Gastrocnemius medialis (tissue), 4 donors: ENCODE data around the gene OGA.
A peak's percentile ranks its signal among the peaks of the same experiment; 100 is the strongest.

Experiments used
- POLR2A ChIP-seq, 2 donors: fragments of 450-650 bp; IDR thresholded peaks; one replicate each; pipeline ENCODE4 v1.6.1; 2017; ENCODE audit warnings: antibody characterized with exemption in 2 of 2, mild to moderate bottlenecking in 2 of 2, moderate library complexity in 2 of 2
- TF ChIP-seq, protein P1 (sequence below), 5 experiments: fragments of 450-650 bp in 3 of 5; fragments of 200-600 bp in 2 of 5; sonication (generic) in 2 of 5; IDR thresholded peaks in 4 of 5; conservative IDR thresholded peaks in 1 of 5; 1 replicate in 4 of 5; 2 replicates in 1 of 5; pipeline ENCODE4 v1.5.1; 2016 to 2019; ENCODE audit warnings: antibody characterized with exemption in 5 of 5, mild to moderate bottlenecking in 3 of 5, moderate library complexity in 3 of 5

- TF ChIP-seq, protein P1, sequence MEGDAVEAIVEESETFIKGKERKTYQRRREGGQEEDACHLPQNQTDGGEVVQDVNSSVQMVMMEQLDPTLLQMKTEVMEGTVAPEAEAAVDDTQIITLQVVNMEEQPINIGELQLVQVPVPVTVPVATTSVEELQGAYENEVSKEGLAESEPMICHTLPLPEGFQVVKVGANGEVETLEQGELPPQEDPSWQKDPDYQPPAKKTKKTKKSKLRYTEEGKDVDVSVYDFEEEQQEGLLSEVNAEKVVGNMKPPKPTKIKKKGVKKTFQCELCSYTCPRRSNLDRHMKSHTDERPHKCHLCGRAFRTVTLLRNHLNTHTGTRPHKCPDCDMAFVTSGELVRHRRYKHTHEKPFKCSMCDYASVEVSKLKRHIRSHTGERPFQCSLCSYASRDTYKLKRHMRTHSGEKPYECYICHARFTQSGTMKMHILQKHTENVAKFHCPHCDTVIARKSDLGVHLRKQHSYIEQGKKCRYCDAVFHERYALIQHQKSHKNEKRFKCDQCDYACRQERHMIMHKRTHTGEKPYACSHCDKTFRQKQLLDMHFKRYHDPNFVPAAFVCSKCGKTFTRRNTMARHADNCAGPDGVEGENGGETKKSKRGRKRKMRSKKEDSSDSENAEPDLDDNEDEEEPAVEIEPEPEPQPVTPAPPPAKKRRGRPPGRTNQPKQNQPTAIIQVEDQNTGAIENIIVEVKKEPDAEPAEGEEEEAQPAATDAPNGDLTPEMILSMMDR (IDR thresholded peaks at IDR 0.05 in 4 of 5, conservative IDR thresholded peaks at IDR 0.05 in 1 of 5), result peak; percentile 22 to 50 (median 30)
- TF ChIP-seq POLR2A (IDR thresholded peaks at IDR 0.05), result no peak
Observed at GRCh38 chr10:101843032-101844021, 25.1 kb upstream of the OGA start, which contains the start of gene KCNIP2.
